ENCODE data around the gene PTN.

Gene PTN

DNA sequence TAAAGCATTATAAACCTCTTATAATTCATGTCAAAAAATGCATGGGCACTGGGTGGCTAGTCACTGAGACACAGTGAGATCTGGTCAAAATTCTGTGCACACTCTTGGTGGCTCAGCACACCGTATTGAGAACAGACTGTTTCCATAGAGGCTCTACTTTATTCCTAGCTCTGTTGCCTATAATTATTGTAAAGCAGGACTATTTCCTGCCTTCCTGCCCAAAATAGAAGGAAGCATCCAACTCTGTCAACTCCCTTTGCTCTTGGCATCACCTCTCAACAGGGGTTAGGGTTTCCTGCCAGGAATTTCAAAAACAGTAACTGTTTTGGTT is 45.1 kb downstream of the PTN start:
- H3K4me1 ChIP-seq (ENCODE audit: insufficient read depth, low read length, poor library complexity, severe bottlenecking), result no peaks in the 10 kb centered on the region
- H3K79me2 ChIP-seq (ENCODE audit: insufficient read depth, low read length), result no peaks in the 10 kb centered on the region
- H4K20me1 ChIP-seq (ENCODE audit: insufficient read depth, low read length, poor library complexity, severe bottlenecking), result no peaks in the 10 kb centered on the region
- TF ChIP-seq EZH2phosphoT487 (IDR thresholded peaks at IDR 0.05; ENCODE audit: borderline replicate concordance), result no peak
- TF ChIP-seq, protein P1, sequence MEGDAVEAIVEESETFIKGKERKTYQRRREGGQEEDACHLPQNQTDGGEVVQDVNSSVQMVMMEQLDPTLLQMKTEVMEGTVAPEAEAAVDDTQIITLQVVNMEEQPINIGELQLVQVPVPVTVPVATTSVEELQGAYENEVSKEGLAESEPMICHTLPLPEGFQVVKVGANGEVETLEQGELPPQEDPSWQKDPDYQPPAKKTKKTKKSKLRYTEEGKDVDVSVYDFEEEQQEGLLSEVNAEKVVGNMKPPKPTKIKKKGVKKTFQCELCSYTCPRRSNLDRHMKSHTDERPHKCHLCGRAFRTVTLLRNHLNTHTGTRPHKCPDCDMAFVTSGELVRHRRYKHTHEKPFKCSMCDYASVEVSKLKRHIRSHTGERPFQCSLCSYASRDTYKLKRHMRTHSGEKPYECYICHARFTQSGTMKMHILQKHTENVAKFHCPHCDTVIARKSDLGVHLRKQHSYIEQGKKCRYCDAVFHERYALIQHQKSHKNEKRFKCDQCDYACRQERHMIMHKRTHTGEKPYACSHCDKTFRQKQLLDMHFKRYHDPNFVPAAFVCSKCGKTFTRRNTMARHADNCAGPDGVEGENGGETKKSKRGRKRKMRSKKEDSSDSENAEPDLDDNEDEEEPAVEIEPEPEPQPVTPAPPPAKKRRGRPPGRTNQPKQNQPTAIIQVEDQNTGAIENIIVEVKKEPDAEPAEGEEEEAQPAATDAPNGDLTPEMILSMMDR (conservative IDR thresholded peaks at IDR 0.05; ENCODE audit: low read length), result no peak
- no peak overlapping the region for H2AFZ ChIP-seq (ENCODE audit: low read length)
- no peak overlapping the region for H3K4me2 ChIP-seq (ENCODE audit: low read depth, low read length, poor library complexity, severe bottlenecking)
- H3F3A ChIP-seq (ENCODE audit: low read depth), result no peaks in the 10 kb centered on the region
- no peaks in the 10 kb centered on the region for H3K27me3 ChIP-seq (ENCODE audit: insufficient read depth, low read length, poor library complexity, severe bottlenecking)
- H3K36me3 ChIP-seq (ENCODE audit: insufficient read depth, low read length), result no peaks in the 10 kb centered on the region
- no peak overlapping the region for H3K4me3 ChIP-seq (ENCODE audit: low read length, poor library complexity, severe bottlenecking)
- H3K9me3 ChIP-seq (ENCODE audit: insufficient read depth, low read depth, low read length), result no peaks in the 10 kb centered on the region
- H3K9ac ChIP-seq (ENCODE audit: low read depth, low read length, poor library complexity, severe bottlenecking), result no peak overlapping the region
- no peaks in the 10 kb centered on the region for H3K9me2 ChIP-seq (replicated peaks; ENCODE audit: low read depth, low read length)

DNA sequence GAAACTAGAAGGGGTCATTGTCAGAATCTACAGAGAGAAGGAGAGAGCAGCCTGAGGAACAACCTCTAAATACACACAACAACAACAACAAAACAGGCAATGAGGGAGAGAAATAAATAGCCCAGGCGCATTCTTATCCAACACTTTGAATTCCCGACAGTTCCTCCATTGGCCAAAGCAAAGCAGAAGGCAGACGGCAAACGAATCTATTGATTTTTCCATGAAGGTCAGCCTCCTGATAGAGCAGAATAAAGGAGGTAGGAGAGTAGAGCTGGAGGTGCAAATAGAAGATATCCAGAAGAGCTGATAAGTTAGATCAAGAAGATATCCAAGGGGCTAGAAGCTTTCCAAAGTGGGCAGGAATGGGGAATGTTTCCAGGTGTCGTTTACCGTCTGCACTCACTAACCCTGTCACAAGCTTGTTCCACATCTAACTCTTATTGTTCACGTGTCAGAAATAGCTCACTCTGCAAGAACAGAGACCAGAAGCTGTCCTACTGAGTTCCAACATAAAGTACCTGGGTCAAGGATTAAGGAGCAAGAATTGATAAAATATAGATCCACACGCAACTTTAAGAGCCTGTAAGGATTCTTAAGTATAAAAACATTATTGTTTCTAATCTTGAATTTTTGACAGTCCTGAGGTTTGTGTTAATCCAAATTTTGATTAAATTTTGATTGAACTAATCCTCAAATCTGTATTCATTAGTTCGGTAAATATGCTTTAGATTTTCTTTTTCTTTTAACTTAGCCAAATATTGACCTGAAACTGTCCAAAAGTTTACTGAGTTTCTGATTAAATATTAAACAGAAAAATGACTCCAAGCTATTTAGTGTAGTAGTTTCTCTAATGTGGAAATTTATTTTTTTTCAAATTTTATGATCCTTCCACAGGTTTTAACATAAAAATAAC is 45.7 kb downstream of the PTN start:
- Histone ChIP-seq H3K27me3 (ENCODE audit: insufficient read depth, low read length, poor library complexity, severe bottlenecking) (no peaks in the 10 kb centered on the region), H3K4me1 (ENCODE audit: insufficient read depth, low read length, poor library complexity, severe bottlenecking) (no peaks in the 10 kb centered on the region), H3K79me2 (ENCODE audit: insufficient read depth, low read length) (no peaks in the 10 kb centered on the region), H3K4me3 (ENCODE audit: low read length, poor library complexity, severe bottlenecking) (no peak overlapping the region), H3K9me2 (replicated peaks; ENCODE audit: low read depth, low read length) (no peaks in the 10 kb centered on the region), H2AFZ (ENCODE audit: low read length) (no peak overlapping the region), H3K9me3 (ENCODE audit: insufficient read depth, low read depth, low read length) (no peaks in the 10 kb centered on the region), H3K4me2 (ENCODE audit: low read depth, low read length, poor library complexity, severe bottlenecking) (no peak overlapping the region), H4K20me1 (ENCODE audit: insufficient read depth, low read length, poor library complexity, severe bottlenecking) (no peaks in the 10 kb centered on the region), H3F3A (ENCODE audit: low read depth) (no peaks in the 10 kb centered on the region), H3K9ac (ENCODE audit: low read depth, low read length, poor library complexity, severe bottlenecking) (no peak overlapping the region), H3K36me3 (ENCODE audit: insufficient read depth, low read length) (no peaks in the 10 kb centered on the region)
- TF ChIP-seq, protein P1 (conservative IDR thresholded peaks at IDR 0.05; ENCODE audit: low read length), result no peak
- no peak for TF ChIP-seq EZH2phosphoT487 (IDR thresholded peaks at IDR 0.05; ENCODE audit: borderline replicate concordance)

- H3K27me3 ChIP-seq (ENCODE audit: insufficient read depth, low read length, poor library complexity, severe bottlenecking), result no peaks in the 10 kb centered on the region
- no peaks in the 10 kb centered on the region for H3K4me1 ChIP-seq (ENCODE audit: insufficient read depth, low read length, poor library complexity, severe bottlenecking)
- no peak overlapping the region for H3K4me2 ChIP-seq (ENCODE audit: low read depth, low read length, poor library complexity, severe bottlenecking)
- H3K9me2 ChIP-seq (replicated peaks; ENCODE audit: low read depth, low read length), result no peaks in the 10 kb centered on the region
- no peaks in the 10 kb centered on the region for H4K20me1 ChIP-seq (ENCODE audit: insufficient read depth, low read length, poor library complexity, severe bottlenecking)
- H2AFZ ChIP-seq (ENCODE audit: low read length), result no peak overlapping the region
- no peaks in the 10 kb centered on the region for H3K79me2 ChIP-seq (ENCODE audit: insufficient read depth, low read length)
- H3K9me3 ChIP-seq (ENCODE audit: insufficient read depth, low read depth, low read length), result no peaks in the 10 kb centered on the region
- H3K9ac ChIP-seq (ENCODE audit: low read depth, low read length, poor library complexity, severe bottlenecking), result no peak overlapping the region
- no peaks in the 10 kb centered on the region for H3K36me3 ChIP-seq (ENCODE audit: insufficient read depth, low read length)
- no peaks in the 10 kb centered on the region for H3F3A ChIP-seq (ENCODE audit: low read depth)
- TF ChIP-seq, protein P1 (conservative IDR thresholded peaks at IDR 0.05; ENCODE audit: low read length), result no peak
- no peak for TF ChIP-seq EZH2phosphoT487 (IDR thresholded peaks at IDR 0.05; ENCODE audit: borderline replicate concordance)
- no peak overlapping the region for H3K4me3 ChIP-seq (ENCODE audit: low read length, poor library complexity, severe bottlenecking)
Measured at GRCh38 chr7:137296576-137296975, 47.0 kb downstream of the PTN start.
